ENCODE results near the gene WLS.

- TF ChIP-seq POLR2AphosphoS5 (IDR thresholded peaks at IDR 0.05; ENCODE audit: borderline replicate concordance, low read depth, low read length), result no peak
- TF ChIP-seq EZH2 (IDR thresholded peaks at IDR 0.05), result no peak
These were observed 32.7 kb downstream of the WLS start for GRCh38 chr1:68199603-68200002.
